ENCODE results near the gene TTYH1.

DNA sequence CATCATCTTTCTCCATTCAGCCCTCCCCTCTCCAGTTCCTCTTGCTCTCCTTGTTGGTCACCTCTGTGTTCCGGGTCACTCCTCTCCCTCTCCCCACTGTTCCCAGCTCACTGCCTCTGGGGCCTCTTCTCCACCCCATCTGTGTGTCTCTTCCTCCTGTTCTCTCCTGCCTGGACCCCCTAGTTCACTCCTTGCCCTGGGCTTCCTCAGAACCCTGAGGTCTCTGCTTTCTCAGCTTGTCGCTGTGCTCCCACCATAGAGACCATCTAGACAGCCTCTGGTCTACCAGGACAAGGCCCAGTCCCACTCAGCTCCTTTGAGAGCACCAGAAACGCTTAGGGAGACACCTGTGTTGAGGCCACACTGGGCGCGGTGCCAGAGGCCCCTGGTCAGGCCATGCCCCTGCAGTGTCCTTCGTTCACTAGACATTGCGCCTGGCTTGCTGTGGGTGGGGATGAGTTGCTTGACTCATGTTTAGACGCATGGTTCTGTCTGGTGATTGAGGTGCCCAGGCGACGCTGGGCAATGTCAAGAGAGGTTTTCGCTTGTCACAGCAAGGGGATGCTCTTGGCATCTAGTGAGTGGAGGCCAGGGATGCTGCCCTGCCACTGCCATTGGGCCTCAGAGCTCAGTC, 43.5 kb downstream of the TTYH1 start:
- TF ChIP-seq CTCF (IDR thresholded peaks at IDR 0.05): no peak
- no peak for TF ChIP-seq POLR2A (IDR thresholded peaks at IDR 0.05)
